IPS DF 6.9 (cell line): ENCODE results near the gene CACNA1D.

Experiments used
- DNase-seq: peaks from one replicate; pipeline ENCODE4 v3.0.0-alpha.2; 2013; ENCODE audit warnings: low read depth, low spot score
- H3K27ac ChIP-seq: one replicate; pipeline ENCODE4 v1.5.1; 2013; ENCODE audit warnings: low read length, control low read depth
- H3K27me3 ChIP-seq: 2 replicates; pipeline ENCODE4 v1.6.1; 2013; ENCODE audit warnings: mild to moderate bottlenecking, low read length; ENCODE audit not compliant: control insufficient read depth, insufficient read depth
- H3K36me3 ChIP-seq: 2 replicates; pipeline ENCODE4 v1.6.1; 2013; ENCODE audit warnings: low read length; ENCODE audit not compliant: control insufficient read depth, insufficient read depth
- H3K4me1 ChIP-seq: 2 replicates; pipeline ENCODE4 v1.6.1; 2013; ENCODE audit warnings: low read length; ENCODE audit not compliant: control insufficient read depth, insufficient read depth
- H3K4me3 ChIP-seq: 2 replicates; pipeline ENCODE4 v1.5.1; 2013; ENCODE audit warnings: mild to moderate bottlenecking, low read length
- H3K9me3 ChIP-seq: 2 replicates; pipeline ENCODE4 v1.6.1; 2013; ENCODE audit warnings: low read length, inconsistent platforms; ENCODE audit not compliant: control insufficient read depth, insufficient read depth
- WGBS: extraction: QIAGEN DNeasy Blood & Tissue Kit; methylation state at CpG from one replicate; pipeline ENCODE4 v1.1.7; 2013; ENCODE audit warnings: mixed read lengths, missing lambda C conversion rate; ENCODE audit not compliant: insufficient read length, insufficient coverage; 5-methylcytosine and 5-hydroxymethylcytosine counted together

Gene CACNA1D

GRCh38 chr3:53665608-53666425, 171.4 kb downstream of the CACNA1D start:
- no peaks in the 10 kb centered on the region for H3K27me3 ChIP-seq
- peaks cover 1% of the 10 kb centered on the region; the same call in 1 of the 2 replicates for H3K9me3 ChIP-seq
- no peaks in the 10 kb centered on the region for H3K36me3 ChIP-seq
- WGBS, result no CpG with 5 or more reads among the region's 12 CpGs
- DNase-seq, result no peak
- no peaks in the 10 kb centered on the region for H3K4me1 ChIP-seq
- no peak overlapping the region for H3K27ac ChIP-seq
- H3K4me3 ChIP-seq, result no peak overlapping the region

GRCh38 chr3:53668872-53669271, 174.5 kb downstream of the CACNA1D start:
- Histone ChIP-seq H3K27ac (no peak overlapping the region), H3K27me3 (no peaks in the 10 kb centered on the region), H3K4me1 (no peaks in the 10 kb centered on the region), H3K4me3 (no peak overlapping the region), H3K36me3 (no peaks in the 10 kb centered on the region), H3K9me3 (0 out of 2 replicates have a peak, but pooled peaks cover 1% of the 10 kb centered on the region)
- WGBS, result no CpG with 5 or more reads among the region's 2 CpGs
- no peak for DNase-seq

- no peaks in the 10 kb centered on the region for H3K27me3 ChIP-seq
- no peak for DNase-seq
- no peaks in the 10 kb centered on the region for H3K36me3 ChIP-seq
- no peak overlapping the region for H3K4me3 ChIP-seq
- H3K9me3 ChIP-seq, result no peaks in the 10 kb centered on the region
- no peak overlapping the region for H3K27ac ChIP-seq
- no peaks in the 10 kb centered on the region for H3K4me1 ChIP-seq
- no CpG with 5 or more reads among the region's 3 CpGs for WGBS
Measured at GRCh38 chr3:53670721-53671120, 176.3 kb downstream of the CACNA1D start.

- no peak overlapping the region for H3K4me3 ChIP-seq
- no CpG with 5 or more reads among the region's 5 CpGs for WGBS
- no peaks in the 10 kb centered on the region for H3K27me3 ChIP-seq
- no peak overlapping the region for H3K27ac ChIP-seq
- no peaks in the 10 kb centered on the region for H3K4me1 ChIP-seq
- H3K36me3 ChIP-seq, result no peaks in the 10 kb centered on the region
- H3K9me3 ChIP-seq, result no peaks in the 10 kb centered on the region
- no peak for DNase-seq
Measured at GRCh38 chr3:53671192-53671960, 177.0 kb downstream of the CACNA1D start.

GRCh38 chr3:53671961-53672299, 177.5 kb downstream of the CACNA1D start:
- H3K36me3 ChIP-seq, result no peaks in the 10 kb centered on the region
- no peak overlapping the region for H3K4me3 ChIP-seq
- DNase-seq, result no peak
- no peaks in the 10 kb centered on the region for H3K27me3 ChIP-seq
- H3K27ac ChIP-seq, result no peak overlapping the region
- no CpG with 5 or more reads among the region's 1 CpG for WGBS
- H3K4me1 ChIP-seq, result no peaks in the 10 kb centered on the region
- H3K9me3 ChIP-seq, result no peaks in the 10 kb centered on the region

- Histone ChIP-seq H3K36me3 (no peaks in the 10 kb centered on the region), H3K27me3 (no peaks in the 10 kb centered on the region), H3K27ac (no peak overlapping the region), H3K4me1 (no peaks in the 10 kb centered on the region), H3K9me3 (no peaks in the 10 kb centered on the region), H3K4me3 (no peak overlapping the region)
- DNase-seq, result no peak
- WGBS, result no CpG with 5 or more reads among the region's 5 CpGs
Measured at GRCh38 chr3:53672981-53673380, 178.6 kb downstream of the CACNA1D start.

GRCh38 chr3:53673722-53674350, 179.4 kb downstream of the CACNA1D start:
- Histone ChIP-seq H3K36me3 (no peaks in the 10 kb centered on the region), H3K9me3 (no peaks in the 10 kb centered on the region), H3K4me3 (no peak overlapping the region), H3K27me3 (no peaks in the 10 kb centered on the region), H3K27ac (no peak overlapping the region), H3K4me1 (no peaks in the 10 kb centered on the region)
- DNase-seq, result no peak
- no CpG with 5 or more reads among the region's 10 CpGs for WGBS

- no peaks in the 10 kb centered on the region for H3K4me1 ChIP-seq
- no peaks in the 10 kb centered on the region for H3K27me3 ChIP-seq
- no peak overlapping the region for H3K4me3 ChIP-seq
- H3K9me3 ChIP-seq, result no peaks in the 10 kb centered on the region
- DNase-seq, result no peak
- H3K27ac ChIP-seq, result no peak overlapping the region
- no CpG with 5 or more reads among the region's 8 CpGs for WGBS
- no peaks in the 10 kb centered on the region for H3K36me3 ChIP-seq
Measured at GRCh38 chr3:53674582-53674981, 180.2 kb downstream of the CACNA1D start.

GRCh38 chr3:53675022-53675697, 180.7 kb downstream of the CACNA1D start:
- no peaks in the 10 kb centered on the region for H3K27me3 ChIP-seq
- DNase-seq, result no peak
- H3K4me1 ChIP-seq, result no peaks in the 10 kb centered on the region
- no peak overlapping the region for H3K4me3 ChIP-seq
- no CpG with 5 or more reads among the region's 15 CpGs for WGBS
- no peak overlapping the region for H3K27ac ChIP-seq
- no peaks in the 10 kb centered on the region for H3K9me3 ChIP-seq
- no peaks in the 10 kb centered on the region for H3K36me3 ChIP-seq

- H3K27me3 ChIP-seq, result no peaks in the 10 kb centered on the region
- H3K9me3 ChIP-seq, result no peaks in the 10 kb centered on the region
- WGBS, result no CpG with 5 or more reads among the region's 11 CpGs
- H3K36me3 ChIP-seq, result no peaks in the 10 kb centered on the region
- H3K4me1 ChIP-seq, result no peaks in the 10 kb centered on the region
- no peak overlapping the region for H3K4me3 ChIP-seq
- no peak overlapping the region for H3K27ac ChIP-seq
- DNase-seq, result no peak
Measured at GRCh38 chr3:53675942-53676341, 181.5 kb downstream of the CACNA1D start.
